Measurements from ENCODE around the gene COL16A1. TPM values are rescaled to one million over a fixed set of nuclear protein-coding genes. Genes with fewer than 3 reads are reported as not detected.
A peak's percentile ranks its signal among the peaks of the same experiment; 100 is the strongest.

The COL16A1 gene
- total RNA-seq, 1 donor from 2014 or later: 570 TPM

GRCh38 chr1:31626223-31627207 lies 77.3 kb downstream of the COL16A1 start:
- DNase-seq (ENCODE audit: low spot score): peak; percentile 43

GRCh38 chr1:31625561-31626222 lies 78.1 kb downstream of the COL16A1 start:
- peak; percentile 73 for DNase-seq (ENCODE audit: low spot score)

GRCh38 chr1:31624731-31625514 lies 78.9 kb downstream of the COL16A1 start:
- no peak for DNase-seq (ENCODE audit: low spot score)

- no peak for DNase-seq (ENCODE audit: low spot score)
These were observed 79.5 kb downstream of the COL16A1 start for GRCh38 chr1:31624309-31624708.

GRCh38 chr1:31623365-31623764 lies 80.5 kb downstream of the COL16A1 start:
- DNase-seq (ENCODE audit: low spot score): no peak

GRCh38 chr1:31621847-31622730 lies 81.7 kb downstream of the COL16A1 start:
- DNase-seq (ENCODE audit: low spot score): no peak

GRCh38 chr1:31621498-31621820 lies 82.4 kb downstream of the COL16A1 start:
- DNase-seq (ENCODE audit: low spot score): no peak

- DNase-seq (ENCODE audit: low spot score): no peak
These were observed 83.0 kb downstream of the COL16A1 start for GRCh38 chr1:31620631-31621497.

- no peak for DNase-seq (ENCODE audit: low spot score)
These were observed 84.6 kb downstream of the COL16A1 start for GRCh38 chr1:31618916-31619846.

GRCh38 chr1:31617916-31618746 lies 85.7 kb downstream of the COL16A1 start:
- DNase-seq (ENCODE audit: low spot score): no peak

- DNase-seq (ENCODE audit: low spot score): no peak
These were observed 86.5 kb downstream of the COL16A1 start, which contains the start of gene HCRTR1 for GRCh38 chr1:31617218-31617915. Gene HCRTR1, plus strand, starts transcription at chr1:31617689. Its CDS starts 1,504 bp downstream, at chr1:31619193.

- no peak for DNase-seq (ENCODE audit: low spot score)
These were observed 87.9 kb downstream of the COL16A1 start for GRCh38 chr1:31615939-31616338.

GRCh38 chr1:31615414-31615813 lies 88.4 kb downstream of the COL16A1 start:
- no peak for DNase-seq (ENCODE audit: low spot score)

GRCh38 chr1:31614414-31615005 lies 89.3 kb downstream of the COL16A1 start:
- no peak for DNase-seq (ENCODE audit: low spot score)

- no peak for DNase-seq (ENCODE audit: low spot score)
These were observed 94.2 kb downstream of the COL16A1 start for GRCh38 chr1:31609514-31610118.

GRCh38 chr1:31607360-31607759 lies 96.5 kb downstream of the COL16A1 start:
- DNase-seq (ENCODE audit: low spot score): no peak

All from umbilical cord (tissue), 2 donors.